HEK293 (cell line): ENCODE results near the gene LBX1.
"Not testable (repeated sequence)": the region's sequence is repeated elsewhere in the genome, so short reads cannot be mapped to it uniquely, and the experiment has no call there.

ENCODE experiments used
- CTCF ChIA-PET: fragments of 350-600 bp; formaldehyde crosslinking; extraction: SDS; loops from one replicate; lab custom pipeline; 2021; ENCODE audit warnings: antibody characterized with exemption; lab: Yijun Ruan, JAX
- POLR2A ChIA-PET: fragments of 300-600 bp; formaldehyde crosslinking; extraction: SDS; loops from one replicate; lab custom pipeline; 2020; ENCODE audit warnings: antibody characterized with exemption, inconsistent platforms; lab: Yijun Ruan, JAX
- H3K27ac ChIP-seq: fragments of 200-500 bp; sonication (Bioruptor generic); 2 replicates; pipeline ENCODE4 v1.5.1; 2014; ENCODE audit warnings: low read depth, low read length, control low read depth, inconsistent platforms; ENCODE audit errors: extremely low read depth
- H3K36me3 ChIP-seq, 2 experiments: fragments of 200-500 bp in 1 of 2; sonication (Bioruptor generic) in 1 of 2; 1 replicate in 1 of 2; 2 replicates in 1 of 2; pipeline ENCODE4 v1.5.1; 2014 to 2017; ENCODE audit warnings: inconsistent platforms in 2 of 2, low read length in 2 of 2; ENCODE audit not compliant: control insufficient read depth in 2 of 2, insufficient read depth in 1 of 2
- H3K4me1 ChIP-seq: fragments of 200-500 bp; sonication (Bioruptor generic); 2 replicates; pipeline ENCODE4 v1.5.1; 2014; ENCODE audit warnings: mild to moderate bottlenecking, low read length, inconsistent platforms; ENCODE audit not compliant: control insufficient read depth, insufficient read depth
- H3K4me3 ChIP-seq: 2 replicates; pipeline ENCODE4 v1.5.1; 2011; ENCODE audit warnings: low read depth, mild to moderate bottlenecking, control low read depth, low read length, moderate library complexity
- H3K9me3 ChIP-seq: fragments of 200-500 bp; sonication (Bioruptor generic); 2 replicates; pipeline ENCODE4 v1.5.1; 2014; ENCODE audit warnings: low read depth, low read length, inconsistent platforms; ENCODE audit not compliant: control insufficient read depth, insufficient read depth
- PATZ1 ChIP-seq: fragments of 450-650 bp; formaldehyde crosslinking; IDR thresholded peaks from 2 replicates; pipeline ENCODE4 v1.5.1; 2016; ENCODE audit warnings: missing biosample characterization, missing genetic modification characterization
- ZBTB21 ChIP-seq: fragments of 450-650 bp; formaldehyde crosslinking; IDR thresholded peaks from 2 replicates; pipeline ENCODE4 v1.5.1; 2017; ENCODE audit warnings: missing biosample characterization, missing genetic modification characterization
- ZFP41 ChIP-seq: fragments of 450-650 bp; formaldehyde crosslinking; IDR thresholded peaks from 2 replicates; pipeline ENCODE4 v1.5.1; 2016; ENCODE audit warnings: missing biosample characterization, missing genetic modification characterization, borderline replicate concordance
- ZNF146 ChIP-seq: fragments of 450-650 bp; formaldehyde crosslinking; IDR thresholded peaks from 2 replicates; pipeline ENCODE4 v1.5.1; 2016; ENCODE audit warnings: missing biosample characterization, missing genetic modification characterization
- ZNF157 ChIP-seq: fragments of 450-650 bp; formaldehyde crosslinking; IDR thresholded peaks from 2 replicates; pipeline ENCODE4 v1.5.1; 2016; ENCODE audit warnings: missing biosample characterization, missing genetic modification characterization
- ZNF16 ChIP-seq: fragments of 450-650 bp; formaldehyde crosslinking; IDR thresholded peaks from 2 replicates; pipeline ENCODE4 v1.5.1; 2016; ENCODE audit warnings: low read depth, missing biosample characterization, missing genetic modification characterization
- ZNF18 ChIP-seq: fragments of 450-650 bp; formaldehyde crosslinking; IDR thresholded peaks from 2 replicates; pipeline ENCODE4 v1.5.1; 2016; ENCODE audit warnings: missing biosample characterization, missing genetic modification characterization
- ZNF362 ChIP-seq: fragments of 450-650 bp; formaldehyde crosslinking; IDR thresholded peaks from 2 replicates; pipeline ENCODE4 v1.5.1; 2016; ENCODE audit warnings: missing biosample characterization, missing genetic modification characterization
- ZNF449 ChIP-seq: fragments of 450-650 bp; formaldehyde crosslinking; IDR thresholded peaks from 2 replicates; pipeline ENCODE4 v1.5.1; 2017; ENCODE audit warnings: missing biosample characterization, mild to moderate bottlenecking, missing genetic modification characterization, moderate library complexity
- ZNF510 ChIP-seq: fragments of 450-650 bp; formaldehyde crosslinking; IDR thresholded peaks from 2 replicates; pipeline ENCODE4 v1.5.1; 2018; ENCODE audit warnings: mild to moderate bottlenecking, missing genetic modification characterization, missing biosample characterization; ENCODE audit not compliant: insufficient replicate concordance
- ZNF544 ChIP-seq: fragments of 450-650 bp; formaldehyde crosslinking; IDR thresholded peaks from 2 replicates; pipeline ENCODE4 v1.5.0; 2017; ENCODE audit warnings: missing biosample characterization, missing genetic modification characterization
- ZNF561 ChIP-seq: fragments of 450-650 bp; IDR thresholded peaks from 2 replicates; pipeline ENCODE4 v1.5.1; 2018; ENCODE audit warnings: missing biosample characterization, missing genetic modification characterization, borderline replicate concordance
- ZNF623 ChIP-seq: fragments of 450-650 bp; formaldehyde crosslinking; IDR thresholded peaks from 2 replicates; pipeline ENCODE4 v1.5.1; 2016; ENCODE audit warnings: missing biosample characterization, missing genetic modification characterization
- ZNF670 ChIP-seq: fragments of 450-650 bp; formaldehyde crosslinking; IDR thresholded peaks from 2 replicates; pipeline ENCODE4 v1.5.1; 2016; ENCODE audit warnings: missing biosample characterization, missing genetic modification characterization, low read depth
- ZNF792 ChIP-seq: fragments of 450-650 bp; formaldehyde crosslinking; IDR thresholded peaks from 2 replicates; pipeline ENCODE4 v1.5.1; 2016; ENCODE audit warnings: missing biosample characterization, missing genetic modification characterization
- TF ChIP-seq, protein P1 (sequence below): fragments of 450-650 bp; formaldehyde crosslinking; IDR thresholded peaks from 2 replicates; pipeline ENCODE4 v1.5.0; 2017; ENCODE audit warnings: missing biosample characterization, missing genetic modification characterization, borderline replicate concordance
- TF ChIP-seq, protein P2 (sequence below): fragments of 450-650 bp; IDR thresholded peaks from 2 replicates; pipeline ENCODE4 v1.5.1; 2018; ENCODE audit warnings: missing biosample characterization, mild to moderate bottlenecking, missing genetic modification characterization

Gene LBX1

GRCh38 chr10:101198326-101198977 lies 30.8 kb downstream of the LBX1 start:
- CTCF ChIA-PET = interaction anchor here (1.0 to 1.2 kb wide), 2 partner anchors 16 to 37 kb away, joined by 4 read pairs; no protein-coding TSS in a partner anchor
- H3K36me3 ChIP-seq, POLR2A ChIA-PET: not testable (repeated sequence)

DNA sequence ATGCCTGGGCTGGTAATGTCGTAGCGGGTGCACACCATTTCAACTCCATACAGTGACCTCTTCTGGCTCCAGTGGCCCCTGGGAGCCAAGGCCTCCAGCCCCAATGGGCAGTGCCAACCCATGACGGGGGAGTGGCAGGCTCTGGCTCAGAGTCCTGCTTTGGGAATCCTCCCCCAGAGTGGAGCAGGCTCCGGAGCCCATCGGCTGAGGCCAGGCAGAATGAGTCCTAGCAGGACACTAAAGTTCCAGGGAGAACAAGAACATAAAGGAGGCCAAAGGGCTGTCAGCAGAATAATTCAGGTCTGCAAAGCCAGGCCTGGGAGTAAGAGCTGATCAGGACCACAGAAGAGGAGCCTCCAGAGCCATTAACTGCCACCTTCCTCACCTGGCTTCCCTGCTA lies 33.3 kb downstream of the LBX1 start:
- POLR2A ChIA-PET = no interaction called here
- Histone ChIP-seq H3K9me3 (no peaks in the 10 kb centered on the region), H3K36me3 (no peaks in the 10 kb centered on the region), H3K27ac (no peak overlapping the region), H3K4me1 (no peaks in the 10 kb centered on the region), H3K4me3 (no peak overlapping the region)
- TF ChIP-seq ZNF561 (tag by site-specific recombination) (no peak), ZNF670 (tag by site-specific recombination) (no peak), ZNF623 (tag by site-specific recombination) (no peak), ZFP41 (tag by site-specific recombination) (no peak), PATZ1 (tag by site-specific recombination) (no peak), ZNF449 (no peak), ZNF792 (tag by site-specific recombination) (no peak), ZNF18 (no peak), ZNF16 (no peak), ZNF544 (tag by site-specific recombination) (no peak), ZNF362 (no peak), ZNF157 (no peak), ZBTB21 (no peak), ZNF510 (tag by site-specific recombination) (no peak)
- TF ChIP-seq, protein P1, sequence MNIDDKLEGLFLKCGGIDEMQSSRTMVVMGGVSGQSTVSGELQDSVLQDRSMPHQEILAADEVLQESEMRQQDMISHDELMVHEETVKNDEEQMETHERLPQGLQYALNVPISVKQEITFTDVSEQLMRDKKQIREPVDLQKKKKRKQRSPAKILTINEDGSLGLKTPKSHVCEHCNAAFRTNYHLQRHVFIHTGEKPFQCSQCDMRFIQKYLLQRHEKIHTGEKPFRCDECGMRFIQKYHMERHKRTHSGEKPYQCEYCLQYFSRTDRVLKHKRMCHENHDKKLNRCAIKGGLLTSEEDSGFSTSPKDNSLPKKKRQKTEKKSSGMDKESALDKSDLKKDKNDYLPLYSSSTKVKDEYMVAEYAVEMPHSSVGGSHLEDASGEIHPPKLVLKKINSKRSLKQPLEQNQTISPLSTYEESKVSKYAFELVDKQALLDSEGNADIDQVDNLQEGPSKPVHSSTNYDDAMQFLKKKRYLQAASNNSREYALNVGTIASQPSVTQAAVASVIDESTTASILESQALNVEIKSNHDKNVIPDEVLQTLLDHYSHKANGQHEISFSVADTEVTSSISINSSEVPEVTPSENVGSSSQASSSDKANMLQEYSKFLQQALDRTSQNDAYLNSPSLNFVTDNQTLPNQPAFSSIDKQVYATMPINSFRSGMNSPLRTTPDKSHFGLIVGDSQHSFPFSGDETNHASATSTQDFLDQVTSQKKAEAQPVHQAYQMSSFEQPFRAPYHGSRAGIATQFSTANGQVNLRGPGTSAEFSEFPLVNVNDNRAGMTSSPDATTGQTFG (tag by site-specific recombination) = no peak
- TF ChIP-seq, protein P2, sequence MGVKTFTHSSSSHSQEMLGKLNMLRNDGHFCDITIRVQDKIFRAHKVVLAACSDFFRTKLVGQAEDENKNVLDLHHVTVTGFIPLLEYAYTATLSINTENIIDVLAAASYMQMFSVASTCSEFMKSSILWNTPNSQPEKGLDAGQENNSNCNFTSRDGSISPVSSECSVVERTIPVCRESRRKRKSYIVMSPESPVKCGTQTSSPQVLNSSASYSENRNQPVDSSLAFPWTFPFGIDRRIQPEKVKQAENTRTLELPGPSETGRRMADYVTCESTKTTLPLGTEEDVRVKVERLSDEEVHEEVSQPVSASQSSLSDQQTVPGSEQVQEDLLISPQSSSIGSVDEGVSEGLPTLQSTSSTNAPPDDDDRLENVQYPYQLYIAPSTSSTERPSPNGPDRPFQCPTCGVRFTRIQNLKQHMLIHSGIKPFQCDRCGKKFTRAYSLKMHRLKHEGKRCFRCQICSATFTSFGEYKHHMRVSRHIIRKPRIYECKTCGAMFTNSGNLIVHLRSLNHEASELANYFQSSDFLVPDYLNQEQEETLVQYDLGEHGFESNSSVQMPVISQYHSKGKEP (tag by site-specific recombination) = no peak
- CTCF ChIA-PET = interaction anchor here (0.7 to 0.8 kb wide), 2 partner anchors 18 to 32 kb away, joined by 3 to 4 read pairs; no protein-coding TSS in a partner anchor

More at GRCh38 chr10:101198326-101198977, 30.8 kb downstream of the LBX1 start:
- TF ChIP-seq ZNF146 (tag by site-specific recombination) = peak; percentile 93
- not testable (repeated sequence) for H3K27ac ChIP-seq, H3K4me1 ChIP-seq, H3K4me3 ChIP-seq, H3K9me3 ChIP-seq
